HG02870 (cell line): ENCODE results near the gene SMARCC1.
"Not testable (repeated sequence)": the region's sequence is repeated elsewhere in the genome, so short reads cannot be mapped to it uniquely, and the experiment has no call there.

Source experiments
- ATAC-seq: cut with Tn5 transposase; IDR thresholded peaks from one replicate; pipeline ENCODE4 v1.9.1; 2021; ENCODE audit warnings: mild to moderate bottlenecking, moderate library complexity; ENCODE audit not compliant: unreplicated experiment

SMARCC1 gene

GRCh38 chr3:47772047-47772446 lies 9.6 kb downstream of the SMARCC1 start:
- ATAC-seq = no peak

- no peak for ATAC-seq
Measured at GRCh38 chr3:47766186-47766585, 15.5 kb downstream of the SMARCC1 start.

GRCh38 chr3:47762233-47762632 lies 19.5 kb downstream of the SMARCC1 start:
- ATAC-seq = no peak

- ATAC-seq = no peak
Measured at GRCh38 chr3:47761046-47761445, 20.6 kb downstream of the SMARCC1 start.

GRCh38 chr3:47760207-47760606 lies 21.5 kb downstream of the SMARCC1 start:
- not testable (repeated sequence) for ATAC-seq

- no peak for ATAC-seq
Measured at GRCh38 chr3:47758261-47759025, 23.2 kb downstream of the SMARCC1 start.

- no peak for ATAC-seq
Measured at GRCh38 chr3:47752716-47753115, 29.0 kb downstream of the SMARCC1 start.

- ATAC-seq = not testable (repeated sequence)
Measured at GRCh38 chr3:47750811-47751354, 30.8 kb downstream of the SMARCC1 start.

- no peak for ATAC-seq
Measured at GRCh38 chr3:47747558-47747957, 34.1 kb downstream of the SMARCC1 start.

- ATAC-seq = no peak
Measured at GRCh38 chr3:47746264-47746663, 35.4 kb downstream of the SMARCC1 start.

GRCh38 chr3:47743855-47744254 lies 37.8 kb downstream of the SMARCC1 start:
- ATAC-seq = no peak

- not testable (repeated sequence) for ATAC-seq
Measured at GRCh38 chr3:47743352-47743751, 38.3 kb downstream of the SMARCC1 start.

GRCh38 chr3:47741925-47742324 lies 39.8 kb downstream of the SMARCC1 start:
- ATAC-seq = no peak

GRCh38 chr3:47732143-47732542 lies 49.5 kb downstream of the SMARCC1 start:
- no peak for ATAC-seq

GRCh38 chr3:47731061-47731460 lies 50.6 kb downstream of the SMARCC1 start:
- no peak for ATAC-seq

- ATAC-seq = no peak
Measured at GRCh38 chr3:47722859-47723258, 58.8 kb downstream of the SMARCC1 start.

- ATAC-seq = not testable (repeated sequence)
Measured at GRCh38 chr3:47717448-47717847, 64.2 kb downstream of the SMARCC1 start.

- no peak for ATAC-seq
Measured at GRCh38 chr3:47716656-47717055, 65.0 kb downstream of the SMARCC1 start.

- no peak for ATAC-seq
Measured at GRCh38 chr3:47715928-47716327, 65.8 kb downstream of the SMARCC1 start.

GRCh38 chr3:47714606-47715005 lies 67.1 kb downstream of the SMARCC1 start:
- no peak for ATAC-seq

- ATAC-seq = no peak
Measured at GRCh38 chr3:47713655-47714054, 68.0 kb downstream of the SMARCC1 start.

GRCh38 chr3:47712398-47712797 lies 69.3 kb downstream of the SMARCC1 start:
- no peak for ATAC-seq

GRCh38 chr3:47711596-47711995 lies 70.1 kb downstream of the SMARCC1 start:
- ATAC-seq = no peak
